SKM-1 treated with dmso at 0.1 percent for 144 hours (cell line): ENCODE measurements around the gene GIPC3.
"Not testable (repeated sequence)": the region's sequence is repeated elsewhere in the genome, so short reads cannot be mapped to it uniquely, and the experiment has no call there.

ENCODE experiments used
- DNase-seq: peaks from one replicate; lab custom pipeline; 2025; ENCODE audit not compliant: unreplicated experiment; lab: John Stamatoyannopoulos, UW

The GIPC3 gene

GRCh38 chr19:3575949-3576673 lies 9.2 kb upstream of the GIPC3 start:
- DNase-seq: no peak

- DNase-seq: no peak
These were observed 8.4 kb upstream of the GIPC3 start for GRCh38 chr19:3576696-3577443.

DNA sequence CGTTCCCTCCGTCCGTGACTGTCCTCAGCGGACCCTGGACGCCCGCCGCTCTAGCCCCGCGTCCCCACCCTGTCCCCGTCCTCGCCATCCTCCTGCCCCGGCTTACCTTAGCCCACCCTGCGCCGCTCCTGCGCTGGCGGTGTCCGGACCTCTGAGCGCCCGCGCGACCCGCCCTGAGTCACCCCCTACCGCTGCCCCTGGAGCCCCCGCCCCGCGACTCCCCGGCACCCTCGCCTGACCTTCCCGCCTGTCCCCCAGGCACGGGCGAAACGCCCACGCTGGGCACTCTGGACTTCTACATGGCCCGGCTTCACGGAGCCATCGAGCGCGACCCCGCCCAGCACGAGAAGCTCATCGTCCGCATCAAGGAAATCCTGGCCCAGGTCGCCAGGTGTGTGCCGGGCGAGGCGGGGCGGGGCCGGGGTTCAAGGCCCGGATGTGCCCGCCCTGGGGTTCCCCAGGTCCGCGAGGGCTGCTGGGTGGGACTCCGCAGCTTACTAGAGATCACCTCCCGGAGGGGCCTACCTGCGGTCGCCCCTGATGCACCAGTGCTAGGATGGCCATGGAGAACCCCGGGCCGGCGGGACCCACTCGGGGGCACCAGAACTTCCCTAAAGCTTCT lies 7.4 kb upstream of the GIPC3 start:
- DNase-seq: no peak

GRCh38 chr19:3578390-3578789 lies 6.9 kb upstream of the GIPC3 start:
- no peak for DNase-seq

- no peak for DNase-seq
These were observed 4.9 kb upstream of the GIPC3 start for GRCh38 chr19:3580156-3580934.

- not testable (repeated sequence) for DNase-seq
These were observed 3.5 kb upstream of the GIPC3 start for GRCh38 chr19:3581792-3582191.

- DNase-seq: not testable (repeated sequence)
These were observed 1.1 kb upstream of the GIPC3 start for GRCh38 chr19:3584036-3584802.

GRCh38 chr19:3586127-3586626 lies 899 bp downstream of the GIPC3 start:
- no peak for DNase-seq

DNA sequence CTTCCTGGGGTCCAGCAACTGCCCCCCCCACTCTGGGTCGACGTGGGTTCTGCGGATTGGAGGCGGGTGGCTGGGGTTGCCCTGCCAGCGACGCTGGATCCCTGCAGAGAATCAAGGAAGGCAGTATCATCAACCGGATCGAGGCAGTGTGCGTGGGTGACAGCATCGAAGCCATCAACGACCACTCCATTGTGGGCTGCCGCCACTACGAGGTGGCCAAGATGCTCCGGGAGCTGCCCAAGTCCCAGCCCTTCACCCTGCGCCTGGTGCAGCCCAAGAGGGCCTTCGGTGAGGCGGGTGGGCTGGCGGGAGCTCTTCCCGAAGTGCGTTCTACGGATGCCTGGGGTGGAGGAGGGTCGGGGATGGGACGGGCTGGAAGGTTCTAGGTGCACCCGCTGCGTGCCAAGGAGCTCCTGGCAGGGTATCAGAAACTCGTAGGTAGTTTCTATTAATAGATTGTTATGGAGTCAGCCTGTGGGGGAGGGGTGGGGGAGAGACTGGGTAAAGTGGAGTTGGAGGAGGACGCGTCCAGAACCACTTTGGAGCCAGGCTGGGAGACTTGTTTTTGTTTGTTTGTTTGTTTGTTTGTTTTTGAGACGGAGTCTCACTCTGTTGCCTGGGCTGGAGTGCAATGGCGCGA lies 1.5 kb downstream of the GIPC3 start:
- DNase-seq: no peak

- DNase-seq: no peak
These were observed 4.2 kb downstream of the GIPC3 start for GRCh38 chr19:3589439-3589838.

DNA sequence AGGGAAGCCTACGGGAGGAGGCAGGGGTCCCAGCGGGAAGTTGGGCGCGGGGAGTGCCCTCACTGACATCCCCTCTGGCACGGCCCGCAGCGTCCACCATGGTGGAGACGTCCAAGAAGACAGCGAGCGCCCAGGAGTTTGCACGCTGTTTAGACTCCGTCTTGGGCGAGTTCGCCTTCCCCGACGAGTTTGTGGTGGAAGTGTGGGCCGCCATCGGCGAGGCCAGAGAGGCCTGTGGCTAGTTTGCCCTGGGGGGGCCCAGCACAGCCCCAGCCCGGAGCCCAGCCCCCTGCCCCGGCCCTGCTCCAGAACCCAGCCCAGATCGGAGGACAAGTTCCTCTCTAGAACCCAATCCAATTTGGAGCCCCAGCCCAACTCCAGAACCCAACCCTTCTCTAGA lies 4.7 kb downstream of the GIPC3 start:
- DNase-seq: no peak

- no peak for DNase-seq
These were observed 5.8 kb downstream of the GIPC3 start for GRCh38 chr19:3590991-3591659.

DNA sequence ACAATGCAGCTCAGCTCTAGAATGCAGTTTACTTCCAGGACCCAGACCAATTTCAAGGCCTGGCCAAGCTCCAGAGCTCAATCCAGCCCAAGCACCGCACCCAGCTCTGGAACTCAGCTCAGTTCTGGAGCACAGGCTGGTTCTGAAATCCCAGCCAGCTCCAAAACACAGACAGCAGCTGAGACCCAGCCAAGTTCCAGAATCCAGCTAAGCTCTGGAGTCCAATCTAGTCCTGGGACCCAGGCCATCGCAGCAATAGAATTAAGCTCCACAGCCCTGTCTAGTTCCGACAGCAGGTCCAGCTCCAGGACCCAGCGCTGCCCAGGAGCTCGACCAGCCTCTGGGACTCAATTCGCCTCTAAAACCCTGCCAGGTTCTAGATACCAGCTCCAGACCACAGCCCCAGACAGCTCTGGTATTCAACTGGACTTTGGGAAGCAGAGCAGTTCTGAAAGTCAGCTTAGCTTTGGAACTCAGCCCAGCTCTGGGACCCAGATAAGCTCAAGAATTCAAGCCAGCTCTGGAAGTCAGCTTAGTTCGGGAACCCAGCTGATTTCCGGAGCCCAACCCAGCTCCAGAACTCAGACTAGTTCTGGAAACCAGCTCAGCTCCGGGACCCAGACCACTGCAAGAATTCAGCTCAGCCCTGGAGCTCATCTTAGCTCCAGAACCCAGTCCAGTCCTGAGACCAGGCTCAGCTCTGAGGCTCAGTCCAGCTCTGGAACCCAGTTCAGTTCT lies 6.8 kb downstream of the GIPC3 start:
- no peak for DNase-seq

GRCh38 chr19:3593156-3593555 lies 7.9 kb downstream of the GIPC3 start:
- DNase-seq: no peak

DNA sequence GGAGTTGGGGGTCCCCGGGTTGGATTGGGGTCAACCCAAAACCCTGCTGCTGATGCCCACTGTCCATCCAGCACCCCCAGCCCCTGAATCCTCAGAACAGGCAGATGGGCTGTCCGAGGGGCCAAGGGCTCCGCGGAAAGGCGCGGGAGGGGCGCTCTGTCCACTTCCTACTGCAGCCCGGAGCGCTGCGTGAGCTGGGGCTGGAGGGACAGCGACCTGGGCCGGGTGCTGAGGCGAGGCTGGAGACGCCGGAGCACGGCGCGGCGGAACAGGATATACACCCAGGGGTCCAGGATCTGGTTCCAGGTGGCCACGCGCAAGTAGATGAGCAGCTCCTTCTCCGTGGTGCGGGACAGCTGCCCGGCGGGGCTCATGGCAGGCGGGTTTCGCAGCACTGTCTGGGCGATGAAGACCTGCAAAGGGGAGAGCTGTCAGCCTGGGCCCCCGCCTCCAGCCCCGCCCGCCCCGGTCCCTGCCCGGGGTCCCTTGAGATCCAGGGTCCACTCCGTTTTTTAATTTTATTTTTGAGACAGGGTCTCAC lies 10.3 kb downstream of the GIPC3 start:
- no peak for DNase-seq

DNA sequence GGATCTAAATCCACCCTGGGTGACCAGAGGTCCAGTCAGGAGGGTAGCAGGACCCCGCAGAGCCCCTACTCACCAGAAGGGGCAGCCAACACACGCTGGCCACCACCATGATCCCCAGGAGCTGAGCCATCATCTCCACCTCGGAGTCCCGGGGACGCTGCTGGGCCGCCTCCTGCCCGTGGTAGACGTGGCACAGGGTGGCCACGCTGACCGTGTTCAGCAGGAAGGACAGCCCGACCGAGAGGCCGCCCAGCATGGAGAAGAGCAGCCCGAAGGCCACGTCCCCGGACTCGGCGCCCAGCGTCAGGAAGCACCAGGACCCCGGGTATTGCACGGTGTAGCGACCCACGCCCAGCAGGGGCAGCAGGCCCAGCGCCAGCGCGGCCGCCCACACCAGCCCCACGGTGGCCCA lies 14.5 kb downstream of the GIPC3 start:
- DNase-seq: no peak

GRCh38 chr19:3601021-3601420 lies 15.7 kb downstream of the GIPC3 start:
- DNase-seq: no peak

DNA sequence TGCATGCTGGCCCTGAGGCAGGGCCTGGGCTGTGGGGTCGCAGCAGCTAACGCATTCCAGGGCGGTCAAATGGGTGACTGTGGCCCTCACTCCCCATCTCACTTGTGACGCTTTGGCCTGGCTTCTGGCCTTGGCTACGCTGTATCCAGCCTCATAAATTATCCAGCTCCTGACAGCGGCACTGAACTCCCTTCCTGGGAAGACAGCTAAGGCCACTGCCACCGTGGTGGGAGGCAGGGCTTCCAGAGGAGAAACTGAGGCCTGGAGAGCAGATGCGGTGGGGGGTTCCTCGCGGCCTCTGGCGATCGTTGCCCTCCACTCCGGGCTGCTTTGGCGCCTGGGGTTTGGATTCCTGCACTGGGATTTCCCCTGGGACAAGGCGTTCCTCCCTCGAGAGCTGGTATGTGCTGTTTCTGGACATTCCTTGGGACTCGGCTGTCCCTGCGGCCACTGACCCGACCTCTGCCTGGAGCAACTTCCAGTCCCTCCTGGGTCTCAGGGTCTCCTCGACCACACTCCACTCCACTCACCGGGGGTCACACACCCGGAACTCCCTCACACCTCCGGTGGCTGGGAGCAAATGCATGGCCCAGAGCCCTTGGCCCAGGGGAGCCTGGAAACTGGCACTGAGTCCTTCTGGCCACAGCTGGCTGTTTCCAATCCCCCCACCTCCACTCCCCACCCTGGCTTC lies 18.0 kb downstream of the GIPC3 start:
- DNase-seq: no peak
